CD4-positive, alpha-beta T cell treated with Interleukin-2 at 100 ng/mL for 4 hours (primary cell): Measurements from ENCODE around the gene ACADS.

Experiments used
- DNase-seq: peaks from one replicate; pipeline ENCODE4 v3.0.0-alpha.2; 2020; ENCODE audit warnings: low spot score

ACADS gene

DNA sequence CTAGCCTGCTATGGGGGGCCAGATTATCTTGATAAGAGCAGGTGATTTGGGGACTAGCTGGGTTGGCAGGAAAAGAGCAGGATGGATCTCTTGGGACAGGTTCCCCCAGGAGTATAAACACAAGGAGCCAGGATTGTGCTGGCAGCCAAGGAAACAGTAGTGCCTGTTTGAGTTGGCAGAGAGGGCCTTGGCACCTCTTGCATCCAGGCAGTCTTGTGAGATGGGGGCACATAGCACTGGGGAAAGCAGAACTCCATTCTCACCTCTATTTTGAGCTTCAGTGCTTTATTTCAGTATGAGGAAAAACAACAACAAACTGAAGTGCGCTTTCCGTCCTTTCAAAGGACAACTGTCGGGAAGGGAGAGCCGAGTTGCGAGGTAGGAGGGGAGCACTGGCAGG, 24.7 kb upstream of the ACADS start:
- no peak for DNase-seq

DNA sequence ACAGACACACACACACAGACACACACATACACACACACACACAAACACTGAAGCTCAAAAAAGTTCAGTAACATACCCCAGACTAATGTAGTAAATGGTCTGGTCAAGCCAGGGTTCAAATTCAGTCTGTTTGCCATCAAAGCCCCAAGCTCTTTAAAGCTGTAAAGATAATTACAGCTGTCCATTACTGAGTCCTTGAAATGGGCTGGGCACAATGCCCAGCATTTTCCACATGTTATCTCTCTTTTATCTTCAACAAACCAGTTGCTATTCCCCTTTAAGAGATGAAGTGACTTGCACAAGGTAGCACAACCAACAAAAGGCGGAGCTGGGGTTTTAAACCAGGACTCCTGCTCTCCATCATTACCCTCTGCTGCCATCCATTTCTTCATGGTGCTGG, 23.0 kb upstream of the ACADS start:
- DNase-seq: no peak

DNA sequence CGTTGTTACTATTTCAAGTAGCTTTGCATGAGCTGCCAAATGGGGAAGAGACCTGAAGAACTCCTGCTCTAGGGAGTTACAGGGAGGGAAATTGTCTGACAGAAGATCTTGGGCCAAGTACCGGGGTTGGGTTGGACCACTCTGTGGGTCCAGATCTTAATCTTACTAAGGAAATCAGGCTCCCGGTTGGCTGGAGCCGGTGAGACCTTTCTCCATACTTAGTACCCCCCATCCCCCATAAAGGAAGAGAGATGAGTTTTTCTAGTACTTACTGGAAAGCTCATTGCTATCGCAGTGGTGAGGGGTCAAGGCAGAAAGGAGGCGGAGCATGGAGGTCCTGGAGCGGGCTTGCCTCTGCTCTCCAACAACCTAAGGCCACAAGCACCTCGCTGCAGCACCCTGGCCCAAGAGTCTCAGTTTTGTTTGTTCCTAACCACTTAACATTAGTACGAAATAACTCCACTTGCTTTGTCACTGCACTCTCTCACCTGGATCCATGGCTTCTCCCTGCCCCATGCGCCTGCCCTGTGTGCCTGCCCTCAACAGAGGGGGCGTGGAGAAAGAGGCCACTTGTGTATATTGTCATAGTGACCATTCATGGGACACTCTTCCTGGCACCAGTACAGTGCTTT, 22.2 kb upstream of the ACADS start:
- no peak for DNase-seq

DNA sequence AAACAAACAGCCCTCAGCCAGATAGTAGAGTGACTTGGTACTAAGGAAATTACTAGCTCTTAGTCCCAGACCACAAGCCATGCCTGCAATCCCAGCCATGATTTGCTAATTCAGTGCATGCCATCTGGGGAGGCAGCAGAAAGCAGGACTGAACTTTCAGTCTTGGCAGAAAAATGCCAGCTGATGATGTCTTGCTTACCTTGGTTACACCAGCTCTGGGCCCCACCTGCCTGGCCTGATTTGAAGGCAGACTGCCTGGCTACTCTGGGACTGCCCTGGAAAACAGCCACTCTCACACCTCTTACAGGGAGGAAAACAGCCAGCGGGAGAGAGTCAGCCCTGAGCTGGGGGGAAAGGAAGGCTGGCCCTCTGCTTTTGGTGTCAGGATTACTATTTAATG, 20.0 kb upstream of the ACADS start:
- DNase-seq: no peak

DNA sequence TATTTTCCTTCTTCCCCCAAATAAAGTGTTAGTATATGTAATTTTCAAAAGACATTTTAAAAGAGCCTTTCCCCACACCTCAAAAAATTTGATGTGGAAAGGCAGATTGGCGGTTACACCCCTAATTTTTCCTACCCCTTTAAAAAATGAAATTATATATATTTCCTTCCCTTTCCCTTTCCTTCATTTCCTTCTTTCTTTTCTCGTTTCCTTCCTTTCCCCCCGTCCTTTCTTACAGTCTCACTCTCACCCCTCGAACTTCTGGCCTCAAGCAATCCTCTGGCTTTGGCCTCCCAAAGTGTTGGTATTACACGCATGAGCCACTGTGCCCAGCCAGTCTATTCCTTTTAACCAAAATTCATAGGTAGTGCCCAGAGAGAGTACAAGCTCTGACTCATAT, 19.6 kb upstream of the ACADS start:
- DNase-seq: no peak

DNA sequence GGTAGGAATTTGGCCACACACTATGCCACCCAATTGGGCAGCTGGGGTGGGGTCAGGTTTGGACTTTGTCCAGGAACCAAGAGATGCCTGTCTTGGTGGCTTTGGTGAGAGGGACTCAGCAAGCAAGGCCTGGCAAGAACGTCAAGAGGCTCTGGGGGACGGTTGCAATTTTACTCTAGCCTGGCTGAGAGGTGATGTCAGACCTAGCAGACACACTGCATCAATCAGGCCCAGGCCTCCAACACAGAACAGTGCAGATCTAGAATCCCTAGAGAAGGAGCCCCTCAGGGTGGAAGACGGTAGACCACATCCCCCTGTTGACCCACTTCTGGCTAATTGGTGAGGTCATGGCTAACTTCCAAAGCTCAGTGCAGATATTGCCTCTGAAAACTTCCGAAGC, 17.0 kb upstream of the ACADS start:
- DNase-seq: no peak

DNA sequence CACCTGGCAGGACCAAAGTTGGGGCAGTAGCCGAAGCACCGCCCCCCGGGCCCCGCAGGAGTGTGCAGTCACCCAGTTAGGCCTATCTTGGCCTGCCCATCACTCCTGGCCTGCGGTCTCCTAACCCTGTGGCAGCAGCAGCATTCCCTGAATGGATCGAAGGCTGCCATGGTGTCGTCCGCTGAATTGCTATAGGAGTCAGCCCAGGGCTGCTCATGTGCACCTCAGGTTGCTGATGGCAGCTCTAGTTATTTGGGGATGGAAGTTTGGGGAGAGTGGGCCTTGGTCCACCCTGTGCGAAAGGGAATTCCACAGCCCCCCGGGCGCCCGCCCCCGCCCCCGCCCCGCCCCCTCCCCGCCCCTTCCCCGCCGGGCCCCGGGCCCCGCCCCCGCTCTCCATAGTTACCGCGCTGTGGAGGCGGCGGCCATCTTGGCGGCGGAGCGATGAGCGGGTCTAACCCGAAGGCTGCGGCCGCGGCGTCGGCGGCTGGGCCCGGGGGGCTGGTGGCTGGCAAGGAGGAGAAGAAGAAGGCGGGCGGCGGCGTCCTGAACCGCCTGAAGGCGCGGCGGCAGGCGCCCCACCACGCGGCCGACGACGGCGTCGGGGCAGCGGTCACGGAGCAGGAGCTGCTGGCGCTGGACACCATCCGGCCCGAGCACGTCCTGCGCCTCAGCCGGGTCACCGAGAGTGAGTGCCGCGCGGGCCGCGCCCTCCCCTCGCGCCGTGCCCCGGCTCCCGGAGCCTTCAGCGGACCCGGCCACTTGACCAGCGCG, 15.4 kb upstream of the ACADS start, which contains the start of gene UNC119B:
Gene UNC119B, plus strand, starts transcription at position 428 of the 774 bp plus-strand sequence. Its CDS starts 17 bp downstream, at position 445.
- DNase-seq: peak; percentile 68

DNA sequence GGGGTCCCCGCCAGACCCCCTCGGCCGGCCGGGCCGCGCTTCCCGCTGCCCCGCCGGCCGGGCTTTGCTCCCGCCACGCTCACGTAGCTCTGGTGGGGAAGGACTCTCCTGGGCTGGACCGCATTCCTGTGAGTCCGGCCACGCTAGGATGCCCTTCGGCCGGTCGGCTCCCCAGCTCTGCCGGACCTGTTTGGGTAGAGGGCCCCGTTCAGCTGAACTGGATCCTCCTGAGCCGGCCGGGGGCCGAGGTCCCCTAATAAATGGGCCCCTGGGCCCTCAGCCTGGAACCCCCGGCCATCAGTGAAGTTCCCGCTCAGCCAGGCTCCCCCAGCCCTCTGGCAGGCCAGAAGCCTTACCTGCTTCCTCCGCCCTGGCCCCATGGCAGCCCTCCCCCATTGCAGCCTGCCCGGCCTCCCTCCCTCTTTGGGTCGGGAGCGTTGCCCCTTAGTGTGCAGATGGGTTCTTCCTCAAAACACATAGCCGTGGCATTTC, 14.8 kb upstream of the ACADS start:
- DNase-seq: peak; percentile 17

DNA sequence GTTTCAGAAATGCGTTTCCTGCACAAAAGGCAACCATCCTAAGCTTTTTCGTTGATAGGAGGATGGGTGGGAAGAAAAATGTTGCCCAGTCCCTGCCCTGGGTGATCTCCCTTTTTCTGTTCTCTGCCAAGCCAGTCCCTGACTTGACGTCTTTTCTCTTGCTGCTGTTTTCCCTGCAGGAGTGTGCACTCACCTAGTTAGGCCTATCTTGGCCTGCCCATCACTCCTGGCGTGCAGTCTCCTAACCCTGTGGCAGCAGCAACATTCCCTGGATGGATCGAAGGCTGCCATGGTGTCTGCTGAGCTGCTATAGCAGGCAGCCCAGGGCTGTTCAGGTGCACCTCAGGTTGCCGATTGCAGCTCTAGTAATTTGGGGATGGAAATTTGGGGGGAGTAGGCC, 14.2 kb upstream of the ACADS start:
- no peak for DNase-seq

DNA sequence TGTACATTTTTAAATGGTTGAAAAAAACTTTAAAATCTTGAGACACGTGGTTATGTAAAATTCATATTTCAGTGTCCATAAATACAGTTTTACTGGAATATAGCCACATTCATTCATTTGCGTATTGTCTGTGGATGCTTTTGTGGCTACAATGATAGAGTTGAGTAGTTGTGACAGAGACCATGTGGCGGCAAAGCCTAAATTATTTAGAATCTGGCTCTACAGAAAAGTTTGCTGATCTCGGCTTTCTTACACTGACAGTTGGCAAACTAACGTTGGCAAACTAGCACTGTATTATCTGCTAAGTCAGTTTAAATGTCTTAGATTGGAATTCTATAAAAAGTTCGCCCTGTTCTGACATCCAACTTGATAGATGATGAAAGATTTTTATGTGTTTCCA, 13.0 kb upstream of the ACADS start:
- DNase-seq: no peak

DNA sequence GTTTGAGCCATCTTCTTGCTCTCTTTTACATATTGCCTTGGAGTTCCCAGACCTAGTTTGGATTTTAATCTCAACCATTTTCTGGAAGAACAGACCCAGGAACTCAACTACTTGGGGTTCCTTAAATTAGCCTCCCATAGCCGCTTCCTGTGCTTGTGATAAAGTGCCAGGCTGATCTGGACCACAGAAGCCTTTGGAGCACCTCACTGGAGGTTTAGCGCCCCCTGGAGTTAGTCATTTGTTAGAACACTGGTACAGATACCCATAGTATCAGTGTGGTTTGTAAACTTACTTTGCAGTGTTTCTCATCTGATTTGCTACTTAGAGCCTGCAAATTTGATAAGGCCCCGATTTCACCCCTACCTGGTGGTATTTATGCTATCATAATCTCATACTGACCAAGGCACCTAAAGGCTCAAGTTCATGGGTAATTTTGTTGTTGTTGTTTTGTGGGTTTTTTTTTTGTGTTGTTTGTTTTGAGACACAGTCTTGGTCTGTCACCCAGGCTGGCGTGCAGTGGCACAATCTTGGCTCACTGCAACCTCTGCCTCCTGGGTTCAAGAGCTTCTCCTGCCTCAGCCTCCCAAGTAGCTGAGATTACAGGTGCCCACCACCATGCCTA, 11.7 kb upstream of the ACADS start:
- peak; percentile 89 for DNase-seq

DNA sequence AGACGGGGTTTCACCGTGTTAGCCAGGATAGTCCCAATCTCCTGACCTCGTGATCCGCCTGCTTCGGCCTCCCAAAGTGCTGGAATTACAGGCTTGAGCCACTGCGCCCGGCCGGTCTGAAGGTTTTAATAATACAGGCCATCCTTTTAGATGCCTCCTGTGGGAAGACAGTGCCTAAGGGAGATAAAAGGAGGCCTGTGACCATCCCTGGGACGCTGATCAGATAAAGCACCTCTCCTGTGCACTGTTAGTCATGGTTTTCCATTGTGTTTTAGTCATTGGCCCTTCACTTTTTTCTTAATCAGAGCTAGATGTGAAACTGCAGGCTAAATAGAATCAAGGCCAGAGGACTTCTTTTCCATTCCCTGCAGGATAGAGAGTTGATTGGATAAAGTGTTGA, 7.6 kb upstream of the ACADS start:
- DNase-seq: no peak

DNA sequence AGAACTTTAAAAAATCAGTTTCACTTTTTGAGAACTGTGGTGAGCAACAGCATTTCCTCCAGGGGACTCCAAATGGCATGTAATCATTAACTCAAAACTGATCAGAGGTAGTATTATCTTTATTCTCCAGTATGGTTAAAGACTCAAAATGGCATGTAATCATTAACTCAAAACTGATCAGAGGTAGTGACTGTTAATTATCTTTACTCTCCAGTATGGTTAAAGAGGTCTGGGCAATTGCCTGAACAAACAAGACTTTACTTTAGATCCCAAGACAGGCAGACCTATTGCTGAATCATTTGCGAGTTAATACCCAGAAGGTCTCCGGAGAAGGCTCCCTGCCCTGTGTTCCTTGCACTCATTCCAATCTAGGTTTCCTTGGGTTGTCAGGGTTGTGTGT, 6.6 kb upstream of the ACADS start:
- no peak for DNase-seq

DNA sequence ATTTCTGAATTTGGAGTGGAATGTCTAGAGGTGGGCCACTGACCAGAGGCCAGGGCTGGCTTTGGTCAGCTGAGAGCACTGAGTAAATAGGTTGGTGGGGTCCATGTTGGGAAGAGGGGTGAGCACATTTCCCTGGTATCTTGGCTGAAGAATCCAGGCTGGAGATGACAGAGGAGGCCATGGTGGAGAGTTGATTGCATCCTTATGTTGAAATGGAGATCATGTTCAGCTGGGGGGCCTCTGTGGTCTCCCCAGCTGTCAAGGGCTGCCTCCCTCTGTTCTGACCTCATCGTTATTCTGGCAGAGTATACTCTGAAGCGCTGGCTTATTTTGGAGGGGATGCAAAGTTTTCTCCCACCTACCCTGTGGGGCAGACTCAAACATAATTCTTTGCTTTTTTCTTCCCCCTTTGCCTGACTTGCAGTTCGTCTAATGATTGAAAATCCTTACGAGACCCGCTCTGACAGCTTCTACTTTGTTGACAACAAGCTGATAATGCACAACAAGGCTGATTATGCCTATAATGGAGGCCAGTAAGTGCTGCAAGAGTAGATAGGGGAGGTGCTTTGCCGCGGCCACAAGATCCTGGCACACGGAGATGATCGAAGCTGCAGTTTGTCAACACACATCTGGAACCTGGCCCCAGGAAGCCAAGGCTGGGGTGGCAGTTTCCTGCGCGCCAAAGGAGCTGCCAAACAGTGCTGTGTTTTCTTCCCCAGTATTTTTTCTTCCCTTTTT, 6.0 kb upstream of the ACADS start:
- no peak for DNase-seq

DNA sequence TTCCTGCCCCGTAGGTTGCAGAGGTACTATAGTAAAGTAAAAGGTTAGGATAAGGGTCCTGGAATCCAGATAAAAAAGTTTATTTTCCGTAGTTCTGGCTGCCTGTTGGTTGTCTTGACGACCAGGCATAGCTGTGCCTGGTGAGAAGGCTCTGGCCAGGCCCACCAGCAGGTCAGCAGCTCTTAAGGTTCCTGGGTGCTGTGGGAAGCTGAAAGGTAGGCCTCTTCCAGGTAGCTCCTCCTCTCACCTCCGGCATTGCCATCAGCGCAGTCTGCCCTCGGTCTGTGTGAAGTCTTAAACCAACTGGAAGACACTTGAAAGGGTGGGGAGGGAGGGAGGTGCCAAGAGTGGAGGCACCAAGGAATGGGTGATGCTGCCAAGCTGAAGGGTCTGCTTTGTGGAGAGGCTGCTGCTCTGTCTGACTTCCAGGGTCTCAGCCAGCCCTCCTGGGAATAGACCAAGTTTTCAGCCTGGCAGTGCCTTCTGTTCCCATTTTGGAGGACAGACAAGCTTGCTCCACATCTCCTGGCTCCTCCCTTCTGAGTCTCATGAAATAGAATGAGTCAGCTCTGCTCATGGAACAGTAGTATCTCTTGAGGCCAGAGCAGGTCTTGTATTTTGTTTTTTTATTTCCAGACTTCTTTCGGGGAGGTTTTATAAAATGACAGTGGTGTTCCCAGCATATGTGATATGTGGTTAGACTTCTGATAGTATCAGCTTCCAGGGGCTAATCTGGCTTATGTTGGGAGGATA, 5.2 kb upstream of the ACADS start:
- no peak for DNase-seq

DNA sequence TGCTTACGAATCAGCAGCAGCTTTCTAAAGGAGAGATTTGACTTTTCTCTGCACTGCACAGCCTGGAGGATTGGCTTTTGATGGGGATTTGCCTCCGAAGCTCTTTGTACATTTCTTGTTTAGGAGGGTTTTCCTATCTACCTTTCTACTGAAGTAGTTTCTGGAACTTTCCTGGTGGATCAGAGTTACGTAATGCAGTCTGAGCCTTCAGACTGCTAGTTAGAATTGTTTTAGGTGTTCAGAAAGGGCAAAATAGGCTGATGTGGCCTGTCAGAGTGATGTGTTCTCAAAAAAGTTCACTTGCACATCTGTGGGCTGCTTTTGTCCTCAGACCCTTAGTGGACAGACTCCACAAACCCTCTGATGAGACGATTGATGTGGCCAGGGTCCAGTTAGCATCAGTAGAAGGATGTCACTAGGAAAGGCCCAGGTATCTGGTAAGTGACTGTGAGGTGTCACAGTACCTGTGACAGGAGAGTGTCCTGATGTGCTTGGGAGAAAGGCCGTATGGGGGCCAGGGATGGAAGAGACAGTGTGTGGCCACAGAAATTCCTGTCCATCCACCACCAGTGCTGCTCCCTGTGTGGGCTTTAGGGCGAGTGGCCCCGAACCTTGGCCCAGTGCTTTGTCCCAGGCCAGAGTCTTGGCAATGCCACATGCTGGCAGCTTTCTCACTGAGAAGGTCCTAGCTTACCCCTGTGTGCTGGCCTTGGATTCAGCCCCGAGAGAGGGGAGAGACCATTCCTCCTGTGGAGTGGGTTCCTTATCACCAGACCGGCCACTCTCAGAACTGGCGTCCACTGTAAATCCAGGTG, 4.4 kb upstream of the ACADS start:
- DNase-seq: no peak

DNA sequence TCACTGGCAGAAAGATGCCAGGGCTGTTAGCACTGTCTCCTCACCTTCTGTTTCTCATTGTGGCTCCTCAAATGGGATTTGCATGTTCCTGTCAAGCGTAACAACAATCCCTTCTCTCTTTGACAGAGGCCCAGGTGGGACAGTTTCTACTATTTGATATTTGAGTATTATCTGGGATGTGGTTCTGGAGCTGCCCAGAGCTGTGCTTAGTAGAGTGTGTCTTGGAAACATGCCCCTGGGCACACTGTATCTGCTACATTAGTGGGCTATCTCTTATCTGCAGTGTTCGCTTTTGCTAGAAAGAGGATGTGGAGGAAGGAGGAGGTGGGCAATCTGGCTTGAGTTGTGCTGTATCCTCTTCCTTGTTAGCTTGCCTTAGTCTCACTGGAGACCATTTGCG, 3.8 kb upstream of the ACADS start:
- no peak for DNase-seq

DNA sequence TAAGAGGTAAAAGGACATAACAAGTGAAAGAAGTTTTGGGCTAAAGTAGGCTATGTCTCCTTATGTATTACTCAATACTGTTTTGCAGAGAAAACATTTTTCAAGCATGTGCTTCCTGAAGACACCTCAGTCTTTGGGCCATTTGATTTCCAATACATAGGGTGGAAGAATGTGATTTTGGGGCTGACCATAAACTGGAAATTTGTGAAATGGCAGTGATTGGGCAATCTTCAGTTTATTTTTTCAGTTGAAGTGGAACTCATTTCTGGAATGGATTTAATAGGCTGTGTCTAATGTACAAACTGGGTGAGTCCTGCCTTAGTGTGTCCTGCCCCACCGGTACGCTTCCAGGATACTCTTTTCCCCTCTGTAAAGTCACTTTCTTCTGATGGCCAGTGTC, 2.8 kb upstream of the ACADS start:
- DNase-seq: no peak

DNA sequence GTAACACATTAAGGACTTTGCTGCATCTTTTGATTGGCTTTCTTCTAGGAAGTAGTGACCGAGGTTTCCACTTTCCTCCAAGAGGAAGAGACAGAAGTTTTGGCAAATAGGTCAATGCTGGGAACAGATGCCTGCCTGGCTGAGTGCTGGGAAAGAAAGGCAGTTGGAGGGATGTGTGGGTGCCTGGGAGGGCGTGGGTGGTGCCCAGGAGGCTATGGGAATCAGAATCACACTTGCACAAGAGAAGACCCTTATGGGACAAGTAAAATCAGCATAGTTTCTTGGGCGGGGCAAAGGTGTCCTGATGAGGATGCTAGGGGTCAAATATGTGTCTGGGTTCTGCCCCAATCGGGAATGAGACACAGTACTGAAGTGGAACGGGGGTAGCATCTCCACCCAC, 906 bp upstream of the ACADS start:
- no peak for DNase-seq

DNA sequence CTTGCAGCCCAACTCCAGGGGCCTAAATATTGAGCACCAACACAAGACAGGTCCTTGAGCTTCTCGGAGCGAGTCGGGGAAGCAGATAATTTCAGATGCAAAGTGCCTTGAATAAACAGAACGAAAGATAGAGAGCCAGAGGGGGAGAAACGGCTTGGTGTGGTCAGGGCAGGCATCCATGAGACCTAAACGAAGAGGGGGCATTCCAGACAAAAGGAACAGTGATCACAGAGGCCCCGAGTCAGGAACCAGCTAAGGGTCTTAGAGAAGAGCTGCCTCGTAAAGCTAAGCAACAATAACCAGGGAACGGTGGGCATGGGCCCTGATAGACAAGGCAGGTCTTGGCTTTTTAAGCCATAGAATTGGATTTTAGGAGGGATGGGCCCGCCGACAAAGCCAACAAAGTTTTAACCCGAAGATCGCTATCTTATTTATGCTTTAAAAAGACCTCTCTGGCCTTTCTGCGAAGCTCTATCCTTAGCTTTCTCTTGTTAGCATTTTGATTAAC, 421 bp upstream of the ACADS start:
- no peak for DNase-seq

DNA sequence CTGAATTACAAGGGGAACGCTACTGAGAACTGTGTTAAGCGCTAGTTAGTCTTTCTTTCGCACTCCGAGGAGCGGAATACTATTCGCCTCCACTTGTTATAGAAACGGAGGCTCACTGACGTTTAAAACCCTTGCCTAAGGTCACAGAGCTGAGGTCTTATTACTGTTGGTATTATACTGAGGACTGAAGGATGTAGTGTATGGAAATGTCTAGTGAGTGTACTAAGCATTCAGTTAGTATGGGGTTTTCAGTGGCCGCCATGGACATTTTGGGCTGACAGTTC, 826 bp downstream of the ACADS start:
- no peak for DNase-seq
